Astrocyte (in vitro differentiated cells and primary cell): ENCODE data around the gene SYNE1.

ENCODE experiments used
- EZH2 ChIP-seq: IDR thresholded peaks from 2 replicates; pipeline ENCODE4 v1.6.1; 2012; ENCODE audit warnings: mild to moderate bottlenecking, low read length, inconsistent platforms; ENCODE audit not compliant: insufficient read depth
- TF ChIP-seq, protein P1 (sequence below): IDR thresholded peaks from 2 replicates; pipeline ENCODE4 v1.5.1; 2011; ENCODE audit warnings: low read depth, mild to moderate bottlenecking, inconsistent platforms, low read length, moderate library complexity; ENCODE audit not compliant: insufficient read depth

- TF ChIP-seq, protein P1, sequence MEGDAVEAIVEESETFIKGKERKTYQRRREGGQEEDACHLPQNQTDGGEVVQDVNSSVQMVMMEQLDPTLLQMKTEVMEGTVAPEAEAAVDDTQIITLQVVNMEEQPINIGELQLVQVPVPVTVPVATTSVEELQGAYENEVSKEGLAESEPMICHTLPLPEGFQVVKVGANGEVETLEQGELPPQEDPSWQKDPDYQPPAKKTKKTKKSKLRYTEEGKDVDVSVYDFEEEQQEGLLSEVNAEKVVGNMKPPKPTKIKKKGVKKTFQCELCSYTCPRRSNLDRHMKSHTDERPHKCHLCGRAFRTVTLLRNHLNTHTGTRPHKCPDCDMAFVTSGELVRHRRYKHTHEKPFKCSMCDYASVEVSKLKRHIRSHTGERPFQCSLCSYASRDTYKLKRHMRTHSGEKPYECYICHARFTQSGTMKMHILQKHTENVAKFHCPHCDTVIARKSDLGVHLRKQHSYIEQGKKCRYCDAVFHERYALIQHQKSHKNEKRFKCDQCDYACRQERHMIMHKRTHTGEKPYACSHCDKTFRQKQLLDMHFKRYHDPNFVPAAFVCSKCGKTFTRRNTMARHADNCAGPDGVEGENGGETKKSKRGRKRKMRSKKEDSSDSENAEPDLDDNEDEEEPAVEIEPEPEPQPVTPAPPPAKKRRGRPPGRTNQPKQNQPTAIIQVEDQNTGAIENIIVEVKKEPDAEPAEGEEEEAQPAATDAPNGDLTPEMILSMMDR: no peak
- TF ChIP-seq EZH2: no peak
Measured at GRCh38 chr6:152136449-152136825, 500.7 kb downstream of the SYNE1 start.
